K562 (cell line): Measurements from ENCODE around the gene LGR6. TPM values are rescaled to one million over a fixed set of nuclear protein-coding genes. Genes with fewer than 3 reads are reported as not detected.

ENCODE experiments used
- CREBBP ChIP-seq: IDR thresholded peaks from one replicate; pipeline ENCODE4 v1.6.1; 2012; ENCODE audit warnings: low read depth, mild to moderate bottlenecking, control low read depth, inconsistent platforms, low read length
- DMBX1 ChIP-seq: fragments of 250-450 bp; sonication (Bioruptor Pico); IDR thresholded peaks from 2 replicates; pipeline ENCODE4 v1.8.0; 2022; ENCODE audit warnings: inconsistent platforms, mild to moderate bottlenecking, moderate library complexity, borderline replicate concordance
- KLF16 ChIP-seq: IDR thresholded peaks from 2 replicates; pipeline ENCODE4 v1.6.1; 2016; ENCODE audit warnings: antibody characterized with exemption
- KLF6 ChIP-seq: fragments of 250-450 bp; sonication (Bioruptor Pico); IDR thresholded peaks from 2 replicates; pipeline ENCODE4 v1.4.0; 2020; ENCODE audit warnings: mild to moderate bottlenecking, moderate library complexity, borderline replicate concordance
- ZBTB40 ChIP-seq, 2 experiments: fragments of 450-650 bp in 1 of 2; sonication (generic) in 1 of 2; formaldehyde crosslinking in 1 of 2; IDR thresholded peaks; 2 replicates each; pipeline versions ENCODE4 v1.7.1 to v1.9.0; 2016 to 2022; ENCODE audit warnings: inconsistent platforms in 1 of 2, mild to moderate bottlenecking in 1 of 2, missing genetic modification reagents in 1 of 2
- ZNF212 ChIP-seq: fragments of 450-650 bp; formaldehyde crosslinking; IDR thresholded peaks from 2 replicates; pipeline ENCODE4 v1.4.0; 2020; ENCODE audit warnings: mild to moderate bottlenecking
- ZNF24 ChIP-seq: fragments of 450-650 bp; IDR thresholded peaks from 2 replicates; pipeline ENCODE4 v1.6.1; 2016
- ZNF311 ChIP-seq: fragments of 250-450 bp; sonication (Bioruptor Pico); IDR thresholded peaks from 2 replicates; pipeline ENCODE4 v1.4.0; 2020; ENCODE audit warnings: mild to moderate bottlenecking, moderate library complexity
- ZNF384 ChIP-seq: IDR thresholded peaks from 2 replicates; pipeline ENCODE4 v1.6.1; 2012; ENCODE audit warnings: low read depth, low read length, improper control_type of control experiment
- polyA plus RNA-seq, 8 experiments: library from polyadenylated mRNA; depleted of rRNA in 4 of 8; stranded (reverse) in 5 of 8; unstranded in 3 of 8; fragments of >200 nt; fragmentation: Nextera tagmentation in 2 of 8; fragmentation: Illumina TruSeq in 1 of 8; extraction: Ambion mirVana in 2 of 8; extraction: Trizol in 1 of 8; gene quantifications; 2 replicates each; pipeline versions ENCODE4 v1.2.1 to v1.2.3, GENCODE V29; 2011 to 2014; ENCODE audit warnings: inconsistent platforms in 1 of 8, missing spikeins in 1 of 8
- total RNA-seq, 7 experiments: library from RNA; depleted of rRNA in 6 of 7; stranded (reverse); fragments of >200 nt in 6 of 7; fragmentation: Illumina TruSeq in 2 of 7; extraction: Trizol in 2 of 7; gene quantifications; 2 replicates each; pipeline versions ENCODE4 v1.2.1 to v1.2.3, GENCODE V29; 2011 to 2021; ENCODE audit warnings: low replicate concordance in 1 of 7
- TF ChIP-seq, protein P1 (sequence below): sonication (generic); formaldehyde crosslinking; IDR thresholded peaks from 2 replicates; pipeline ENCODE4 v1.8.0; 2022; ENCODE audit warnings: mild to moderate bottlenecking, missing genetic modification reagents, borderline replicate concordance

The LGR6 gene
- total and polyA plus RNA-seq, 9 of the 15 experiments (the other 6 are each of a cell fraction or from before 2014, with no cell fraction given) = 0.01 to 0.54 (median 0.17) TPM; not detected in 1

GRCh38 chr1:202163281-202164270 is 30.0 kb upstream of the LGR6 start (continued):
- TF ChIP-seq ZBTB40 (IDR thresholded peaks at IDR 0.05) (no peak), ZBTB40 (CRISPR knock-in tag; IDR thresholded peaks at IDR 0.05) (no peak), ZNF384 (no peak), KLF6 (CRISPR knock-in tag) (no peak), ZNF311 (CRISPR knock-in tag) (no peak; the same call in 1 of the 2 replicates), CREBBP (no peak), ZNF212 (CRISPR knock-in tag) (no peak), ZNF24 (no peak), DMBX1 (CRISPR knock-in tag) (0 out of 2 replicates have a peak, but pooled peaks have one; percentile 54), KLF16 (peak; percentile 72)
- TF ChIP-seq, protein P1, sequence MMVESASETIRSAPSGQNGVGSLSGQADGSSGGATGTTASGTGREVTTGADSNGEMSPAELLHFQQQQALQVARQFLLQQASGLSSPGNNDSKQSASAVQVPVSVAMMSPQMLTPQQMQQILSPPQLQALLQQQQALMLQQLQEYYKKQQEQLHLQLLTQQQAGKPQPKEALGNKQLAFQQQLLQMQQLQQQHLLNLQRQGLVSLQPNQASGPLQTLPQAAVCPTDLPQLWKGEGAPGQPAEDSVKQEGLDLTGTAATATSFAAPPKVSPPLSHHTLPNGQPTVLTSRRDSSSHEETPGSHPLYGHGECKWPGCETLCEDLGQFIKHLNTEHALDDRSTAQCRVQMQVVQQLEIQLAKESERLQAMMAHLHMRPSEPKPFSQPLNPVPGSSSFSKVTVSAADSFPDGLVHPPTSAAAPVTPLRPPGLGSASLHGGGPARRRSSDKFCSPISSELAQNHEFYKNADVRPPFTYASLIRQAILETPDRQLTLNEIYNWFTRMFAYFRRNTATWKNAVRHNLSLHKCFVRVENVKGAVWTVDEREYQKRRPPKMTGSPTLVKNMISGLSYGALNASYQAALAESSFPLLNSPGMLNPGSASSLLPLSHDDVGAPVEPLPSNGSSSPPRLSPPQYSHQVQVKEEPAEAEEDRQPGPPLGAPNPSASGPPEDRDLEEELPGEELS (CRISPR knock-in tag) = 0 out of 2 replicates have a peak, but pooled peaks have one; percentile 17
